Measurements from ENCODE around the gene CCDC18.

The CCDC18 gene

GRCh38 chr1:93321720-93322119 is 141.2 kb downstream of the CCDC18 start:
- DNase-seq = no peak

GRCh38 chr1:93322349-93322748 is 141.8 kb downstream of the CCDC18 start:
- no peak for DNase-seq

GRCh38 chr1:93323185-93323820 is 142.8 kb downstream of the CCDC18 start:
- DNase-seq = no peak

- DNase-seq = no peak
Measured at GRCh38 chr1:93324486-93325464, 144.3 kb downstream of the CCDC18 start.
